Fibroblast of lung (primary cell): ENCODE measurements around the gene MYO18A. TPM values are rescaled to one million over a fixed set of nuclear protein-coding genes. Genes with fewer than 3 reads are reported as not detected.

Source experiments
- DNase-seq, 2 donors: peaks; one replicate each; pipeline versions ENCODE4 v3.0.0 to v3.0.0-alpha.2; 2010; ENCODE audit warnings: low read depth in 2 of 2
- H2AFZ ChIP-seq: 2 replicates; pipeline ENCODE4 v1.5.1; 2012; ENCODE audit warnings: low read length, control low read depth, inconsistent platforms
- H3K27ac ChIP-seq: 2 replicates; pipeline ENCODE4 v1.5.1; 2011; ENCODE audit warnings: low read length, control low read depth; ENCODE audit not compliant: insufficient read depth
- H3K27me3 ChIP-seq: 2 replicates; pipeline ENCODE4 v1.5.1; 2011; ENCODE audit warnings: mild to moderate bottlenecking, low read length; ENCODE audit not compliant: control insufficient read depth, insufficient read depth
- H3K36me3 ChIP-seq: 2 replicates; pipeline ENCODE4 v1.5.1; 2011; ENCODE audit warnings: low read length; ENCODE audit not compliant: control insufficient read depth, insufficient read depth
- H3K4me1 ChIP-seq: 2 replicates; pipeline ENCODE4 v1.5.1; 2011; ENCODE audit warnings: low read length; ENCODE audit not compliant: control insufficient read depth, insufficient read depth; ENCODE audit errors: extremely low read depth
- H3K4me2 ChIP-seq: 2 replicates; pipeline ENCODE4 v1.5.1; 2011; ENCODE audit warnings: low read length, control low read depth; ENCODE audit not compliant: insufficient read depth; ENCODE audit errors: extremely low read depth
- H3K4me3 ChIP-seq, 4 experiments: fragments of 200-600 bp in 1 of 4; sonication (generic) in 1 of 4; replicated peaks in 1 of 4; 2 replicates each; pipeline ENCODE4 v1.5.1; 2011 to 2016; ENCODE audit warnings: low read length in 4 of 4, low read depth in 3 of 4, mild to moderate bottlenecking in 3 of 4, control low read depth in 2 of 4, inconsistent platforms in 1 of 4, mixed read lengths in 1 of 4; ENCODE audit not compliant: insufficient read depth in 1 of 4; ENCODE audit errors: control extremely low read depth in 1 of 4
- H3K79me2 ChIP-seq: 2 replicates; pipeline ENCODE4 v1.5.1; 2012; ENCODE audit warnings: mild to moderate bottlenecking, low read length, inconsistent platforms; ENCODE audit not compliant: control insufficient read depth, insufficient read depth
- H3K9ac ChIP-seq: 2 replicates; pipeline ENCODE4 v1.5.1; 2011; ENCODE audit warnings: mild to moderate bottlenecking, low read length, control low read depth; ENCODE audit not compliant: insufficient read depth
- H3K9me3 ChIP-seq: 2 replicates; pipeline ENCODE4 v1.5.1; 2012; ENCODE audit warnings: low read depth, low read length; ENCODE audit not compliant: control insufficient read depth, insufficient read depth
- H4K20me1 ChIP-seq: 2 replicates; pipeline ENCODE4 v1.5.1; 2011; ENCODE audit warnings: low read length; ENCODE audit not compliant: control insufficient read depth, insufficient read depth; ENCODE audit errors: extremely low read depth
- CTCF ChIP-seq, 2 donors: IDR thresholded peaks in 1 of 2; conservative IDR thresholded peaks in 1 of 2; 1 replicate in 1 of 2; 2 replicates in 1 of 2; pipeline ENCODE4 v1.5.1; 2011 to 2012; ENCODE audit warnings: low read length in 2 of 2, control low read depth in 1 of 2, inconsistent platforms in 1 of 2, low read depth in 1 of 2, mild to moderate bottlenecking in 1 of 2
- EZH2 ChIP-seq: IDR thresholded peaks from 2 replicates; pipeline ENCODE4 v1.5.1; 2012; ENCODE audit warnings: low read length, control low read depth, mild to moderate bottlenecking; ENCODE audit errors: missing control alignments
- polyA plus RNA-seq, 2 donors: library from polyadenylated mRNA; depleted of rRNA in 1 of 2; stranded (reverse) in 1 of 2; unstranded in 1 of 2; fragments of >200 nt; gene quantifications; 2 replicates each; pipeline ENCODE4 v1.2.1, GENCODE V29; 2011 to 2012; ENCODE audit warnings: missing spikeins in 1 of 2
- total RNA-seq: library from RNA; depleted of rRNA; stranded (reverse); fragments of >200 nt; gene quantifications from 2 replicates; pipeline ENCODE4 v1.2.1, GENCODE V29; 2014

Gene MYO18A
- total and polyA plus RNA-seq, 2 donors (not counting 1 experiment from before 2014, with no cell fraction given), result 11.7 to 133 TPM

DNA sequence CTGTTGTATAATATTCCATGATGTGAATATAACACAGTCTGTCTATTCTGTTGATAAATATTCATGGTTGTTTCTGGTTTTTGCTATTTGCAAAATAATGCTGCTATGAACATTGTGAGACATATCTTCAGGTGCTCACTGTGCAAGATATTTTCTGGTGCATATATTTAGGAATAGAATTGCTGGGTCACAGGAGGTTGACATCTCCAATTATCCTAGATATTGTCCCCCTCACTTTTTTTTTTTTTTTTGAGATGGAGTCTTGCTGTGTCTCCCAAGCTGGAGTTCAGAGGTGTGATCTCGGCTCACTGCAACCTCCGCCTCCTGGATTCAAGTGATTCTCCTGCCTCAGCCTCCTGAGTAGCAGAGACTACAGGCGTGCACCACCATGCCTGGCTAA lies 14.5 kb upstream of the MYO18A start:
- no peaks in the 10 kb centered on the region for H3K4me1 ChIP-seq
- TF ChIP-seq EZH2, result no peak
- no peak for TF ChIP-seq CTCF (conservative IDR thresholded peaks at IDR 0.05 in 1 of 2, IDR thresholded peaks at IDR 0.05 in 1 of 2; ENCODE audit: low read depth in 1 of 2, low read length in 2 of 2)
- H3K36me3 ChIP-seq, result no peaks in the 10 kb centered on the region
- no peak overlapping the region for H3K4me3 ChIP-seq
- H3K9me3 ChIP-seq, result no peaks in the 10 kb centered on the region
- H2AFZ ChIP-seq, result no peak overlapping the region
- no peak overlapping the region for H3K9ac ChIP-seq
- no peak overlapping the region for H3K4me2 ChIP-seq
- H3K27ac ChIP-seq, result no peak overlapping the region
- H4K20me1 ChIP-seq, result peaks cover 2% of the 10 kb centered on the region
- H3K79me2 ChIP-seq, result no peaks in the 10 kb centered on the region
- no peak for DNase-seq
- H3K27me3 ChIP-seq, result peaks cover 6% of the 10 kb centered on the region

DNA sequence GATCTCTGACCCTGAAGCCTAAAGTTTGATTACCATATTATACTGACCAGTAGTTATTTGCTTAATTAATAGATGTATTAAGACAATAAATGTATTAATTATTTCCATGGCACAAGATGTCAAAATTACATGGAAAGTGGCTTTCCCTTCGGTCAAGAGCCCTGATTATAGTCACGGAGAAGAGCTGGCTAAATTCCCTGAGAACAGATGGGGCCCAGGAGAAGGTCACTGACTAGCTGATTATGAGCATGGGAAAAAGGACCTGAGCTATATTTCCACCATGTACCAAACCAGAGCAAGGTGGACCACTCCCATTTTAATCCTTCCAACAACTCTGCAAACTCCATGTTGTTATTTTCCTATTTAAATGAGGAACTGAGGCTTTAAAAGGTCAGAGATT lies 12.9 kb upstream of the MYO18A start:
- Histone ChIP-seq H3K4me1 (no peaks in the 10 kb centered on the region), H2AFZ (no peak overlapping the region), H3K27me3 (peaks cover 6% of the 10 kb centered on the region), H3K27ac (no peak overlapping the region), H3K36me3 (no peaks in the 10 kb centered on the region), H3K4me3 (no peak overlapping the region), H3K79me2 (no peaks in the 10 kb centered on the region), H3K4me2 (no peak overlapping the region), H4K20me1 (peaks cover 2% of the 10 kb centered on the region), H3K9me3 (no peaks in the 10 kb centered on the region), H3K9ac (no peak overlapping the region)
- no peak for TF ChIP-seq EZH2
- no peak for TF ChIP-seq CTCF (conservative IDR thresholded peaks at IDR 0.05 in 1 of 2, IDR thresholded peaks at IDR 0.05 in 1 of 2; ENCODE audit: low read depth in 1 of 2, low read length in 2 of 2)
- no peak for DNase-seq

DNA sequence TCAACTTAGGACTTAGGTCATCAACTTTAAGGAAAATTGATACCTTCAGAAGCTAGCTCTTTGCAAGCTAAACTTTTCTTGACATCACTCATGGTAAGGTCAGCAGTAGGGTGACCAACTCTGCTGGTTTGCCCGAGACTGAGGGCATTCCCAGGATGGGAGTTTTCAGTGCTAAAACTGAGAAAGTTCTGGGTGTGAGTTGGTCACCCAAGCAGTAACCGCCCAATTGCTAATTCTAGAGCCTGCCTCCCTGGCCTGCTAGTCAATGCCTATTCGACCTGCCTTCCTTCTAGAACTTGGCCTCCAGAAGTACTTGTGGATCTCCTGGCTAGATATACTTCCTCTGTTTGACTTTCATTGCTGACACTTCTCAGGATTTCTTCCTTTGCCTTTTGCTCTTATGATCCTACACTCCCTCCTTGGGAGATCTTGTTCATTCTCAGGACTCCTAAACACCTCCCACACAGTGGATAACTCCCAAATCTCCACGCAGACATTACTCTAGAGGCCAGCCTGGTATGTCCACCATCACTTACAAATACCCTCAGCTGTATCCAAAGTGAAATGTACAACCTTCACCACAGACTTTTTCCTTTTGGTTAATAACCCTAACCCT lies 10.5 kb upstream of the MYO18A start:
- Histone ChIP-seq H4K20me1 (no peaks in the 10 kb centered on the region), H3K36me3 (no peaks in the 10 kb centered on the region), H3K9ac (no peak overlapping the region), H2AFZ (no peak overlapping the region), H3K79me2 (no peaks in the 10 kb centered on the region), H3K27ac (no peak overlapping the region), H3K4me2 (no peak overlapping the region), H3K4me1 (no peaks in the 10 kb centered on the region), H3K27me3 (peaks cover 6% of the 10 kb centered on the region), H3K4me3 (no peak overlapping the region), H3K9me3 (no peaks in the 10 kb centered on the region)
- TF ChIP-seq EZH2, result no peak
- no peak for TF ChIP-seq CTCF (conservative IDR thresholded peaks at IDR 0.05 in 1 of 2, IDR thresholded peaks at IDR 0.05 in 1 of 2; ENCODE audit: low read depth in 1 of 2, low read length in 2 of 2)
- DNase-seq, result no peak
